ENCODE results near the gene TNFSF18. TPM values are rescaled to one million over a fixed set of nuclear protein-coding genes. Genes with fewer than 3 reads are reported as not detected.
"Not testable (repeated sequence)": the region's sequence is repeated elsewhere in the genome, so short reads cannot be mapped to it uniquely, and the experiment has no call there.

TNFSF18 gene, protein sequence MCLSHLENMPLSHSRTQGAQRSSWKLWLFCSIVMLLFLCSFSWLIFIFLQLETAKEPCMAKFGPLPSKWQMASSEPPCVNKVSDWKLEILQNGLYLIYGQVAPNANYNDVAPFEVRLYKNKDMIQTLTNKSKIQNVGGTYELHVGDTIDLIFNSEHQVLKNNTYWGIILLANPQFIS
- not detected for total RNA-seq

DNA sequence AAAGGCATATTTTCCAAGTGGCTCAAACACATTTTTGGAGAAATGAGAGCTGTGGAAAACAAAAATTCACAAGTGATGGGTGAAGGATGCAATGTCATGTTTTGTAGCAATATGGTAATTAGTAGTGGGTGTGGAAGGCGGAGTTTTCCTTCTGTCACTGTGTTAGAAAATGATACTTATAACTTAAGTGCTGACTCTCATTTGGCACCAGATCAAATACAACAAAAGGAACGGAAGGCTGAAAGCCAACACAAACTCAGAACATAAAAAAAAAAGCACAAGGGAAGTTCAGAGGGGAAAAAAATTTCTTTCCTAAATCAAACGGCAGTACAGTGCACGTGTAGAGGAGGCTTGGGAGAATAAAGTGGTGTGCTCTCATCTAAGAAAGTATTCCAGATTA lies at the start of gene TNFSF18:
TSS of gene TNFSF18 (minus strand) at position 77 of the 400 bp plus-strand sequence. CDS start at position 32, 45 bp downstream.
- Mint-ChIP-seq H3K4me1 (ENCODE audit: low read depth) (peaks cover 4% of the 10 kb centered on the region), H3K27me3 (ENCODE audit: low read depth) (peaks cover 3% of the 10 kb centered on the region), H3K36me3 (ENCODE audit: insufficient read depth) (no peaks in the 10 kb centered on the region), H3K9me3 (no peaks in the 10 kb centered on the region), H3K4me3 (no peak within 1 kb of the TSS)
- DNase-seq (no peak), ATAC-seq (no peak)

DNA sequence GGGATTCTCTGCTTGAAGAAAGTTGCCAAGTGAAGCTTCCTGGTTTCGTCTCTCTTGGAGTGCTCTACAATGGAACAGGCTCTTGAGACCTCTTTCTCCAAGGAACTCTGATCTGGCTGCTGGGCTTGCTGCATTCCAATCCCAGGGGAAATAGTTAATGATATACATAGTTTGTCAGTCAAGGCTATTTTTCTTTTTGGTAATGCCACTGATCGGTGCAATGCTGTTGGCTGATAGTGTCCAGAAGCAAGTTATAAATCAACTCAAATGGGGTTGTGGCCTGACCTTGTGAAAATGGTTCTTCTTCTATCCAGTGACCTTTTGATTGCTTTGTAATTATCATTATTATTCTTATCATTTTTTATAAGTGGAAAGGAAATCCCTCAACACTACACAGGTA lies 48.4 kb upstream of the TNFSF18 start:
- DNase-seq: no peak
- Mint-ChIP-seq H3K36me3 (ENCODE audit: insufficient read depth) (no peaks in the 10 kb centered on the region), H3K27me3 (ENCODE audit: low read depth) (no peaks in the 10 kb centered on the region), H3K4me1 (ENCODE audit: low read depth) (no peaks in the 10 kb centered on the region), H3K4me3 (no peak overlapping the region), H3K9me3 (peaks cover 12% of the 10 kb centered on the region)
- no peak for ATAC-seq

DNA sequence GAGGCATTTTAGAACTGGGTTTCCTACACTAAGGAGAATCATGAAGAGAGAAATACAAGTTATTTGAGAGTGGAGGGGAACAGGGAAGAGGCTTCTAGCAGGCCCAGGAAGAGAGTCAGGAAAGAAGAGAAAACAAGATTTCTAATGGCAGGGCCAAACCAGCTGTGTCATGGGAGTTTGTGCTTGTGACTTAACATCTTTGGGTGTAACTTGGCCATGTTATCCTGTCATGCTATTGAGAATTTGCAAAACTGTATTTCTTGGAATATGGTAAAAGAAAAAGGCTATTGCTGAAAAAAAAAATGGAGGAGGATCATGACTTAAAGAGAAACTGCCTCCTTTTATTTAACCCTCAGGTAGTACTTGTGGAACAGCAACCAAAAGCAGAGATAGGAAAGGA lies 47.4 kb upstream of the TNFSF18 start:
- ATAC-seq: no peak
- no peak for DNase-seq
- H3K4me3 Mint-ChIP-seq: no peak overlapping the region
- H3K9me3 Mint-ChIP-seq: peaks cover 8% of the 10 kb centered on the region
- no peaks in the 10 kb centered on the region for H3K4me1 Mint-ChIP-seq (ENCODE audit: low read depth)
- H3K36me3 Mint-ChIP-seq (ENCODE audit: insufficient read depth): no peaks in the 10 kb centered on the region
- no peaks in the 10 kb centered on the region for H3K27me3 Mint-ChIP-seq (ENCODE audit: low read depth)

DNA sequence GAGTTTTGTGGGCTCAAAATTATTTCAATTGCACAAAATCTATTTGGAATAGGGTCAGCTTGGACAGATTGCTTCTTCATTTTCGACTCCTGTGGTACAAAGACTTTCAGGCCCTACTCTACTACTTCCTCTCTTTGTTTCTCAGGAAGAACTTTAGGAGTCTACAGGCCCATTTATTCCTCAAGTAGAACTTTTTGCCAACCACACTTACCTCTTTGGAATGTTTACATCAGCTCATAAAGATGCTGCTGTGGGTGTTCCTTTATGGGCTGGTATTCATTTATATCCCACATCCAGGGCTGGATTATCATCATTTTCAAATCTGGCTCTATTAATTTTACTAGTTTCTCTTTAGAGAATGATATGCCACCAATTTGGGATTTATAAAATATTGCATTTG lies 46.3 kb upstream of the TNFSF18 start:
- ATAC-seq (no peak), DNase-seq (no peak)
- Mint-ChIP-seq H3K9me3 (no peaks in the 10 kb centered on the region), H3K36me3 (ENCODE audit: insufficient read depth) (no peaks in the 10 kb centered on the region), H3K4me3 (no peak overlapping the region), H3K4me1 (ENCODE audit: low read depth) (no peaks in the 10 kb centered on the region), H3K27me3 (ENCODE audit: low read depth) (no peaks in the 10 kb centered on the region)

DNA sequence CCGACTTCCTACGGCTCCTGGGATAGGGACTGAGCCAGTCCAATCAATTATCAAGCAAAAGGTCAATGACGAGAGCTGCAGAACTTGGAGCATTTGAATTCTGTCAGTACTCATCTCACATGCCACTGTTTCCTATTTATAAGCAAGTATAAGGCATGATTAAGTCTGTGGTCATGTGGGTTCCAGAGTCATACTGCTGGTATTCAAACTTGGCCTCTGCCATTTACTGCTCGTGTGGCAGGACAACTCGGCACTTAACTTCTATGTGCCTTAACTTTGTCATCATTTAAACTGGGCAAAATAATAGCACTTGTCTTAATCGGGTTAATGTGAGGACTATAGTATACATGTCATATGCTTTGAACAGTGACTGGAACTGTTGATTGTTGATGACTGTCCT lies 44.9 kb upstream of the TNFSF18 start:
- H3K4me1 Mint-ChIP-seq (ENCODE audit: low read depth): no peaks in the 10 kb centered on the region
- no peak overlapping the region for H3K4me3 Mint-ChIP-seq
- no peaks in the 10 kb centered on the region for H3K9me3 Mint-ChIP-seq
- ATAC-seq (no peak), DNase-seq (no peak)
- H3K36me3 Mint-ChIP-seq (ENCODE audit: insufficient read depth): no peaks in the 10 kb centered on the region
- no peaks in the 10 kb centered on the region for H3K27me3 Mint-ChIP-seq (ENCODE audit: low read depth)

DNA sequence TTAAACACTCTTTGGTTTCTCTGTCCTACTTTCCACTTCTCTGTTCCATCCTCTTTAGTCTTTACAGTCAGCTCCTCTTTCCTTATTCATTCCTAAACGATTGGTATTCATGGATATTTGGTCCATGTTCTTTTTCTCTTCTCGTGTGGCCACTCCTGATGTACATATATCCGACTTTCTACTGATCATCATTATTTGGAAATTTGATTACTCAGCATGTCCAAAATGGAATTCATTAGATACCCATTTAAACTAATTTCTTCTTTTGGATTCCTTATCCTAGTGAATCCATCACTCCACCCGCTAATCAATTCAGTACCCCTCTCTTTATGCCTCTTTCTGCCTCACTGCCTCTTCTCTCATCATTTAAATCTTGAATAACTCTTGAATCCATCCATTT lies 43.8 kb upstream of the TNFSF18 start:
- Mint-ChIP-seq H3K4me1 (ENCODE audit: low read depth) (no peaks in the 10 kb centered on the region), H3K4me3 (no peak overlapping the region), H3K36me3 (ENCODE audit: insufficient read depth) (no peaks in the 10 kb centered on the region), H3K27me3 (ENCODE audit: low read depth) (no peaks in the 10 kb centered on the region), H3K9me3 (no peaks in the 10 kb centered on the region)
- DNase-seq (no peak), ATAC-seq (no peak)

DNA sequence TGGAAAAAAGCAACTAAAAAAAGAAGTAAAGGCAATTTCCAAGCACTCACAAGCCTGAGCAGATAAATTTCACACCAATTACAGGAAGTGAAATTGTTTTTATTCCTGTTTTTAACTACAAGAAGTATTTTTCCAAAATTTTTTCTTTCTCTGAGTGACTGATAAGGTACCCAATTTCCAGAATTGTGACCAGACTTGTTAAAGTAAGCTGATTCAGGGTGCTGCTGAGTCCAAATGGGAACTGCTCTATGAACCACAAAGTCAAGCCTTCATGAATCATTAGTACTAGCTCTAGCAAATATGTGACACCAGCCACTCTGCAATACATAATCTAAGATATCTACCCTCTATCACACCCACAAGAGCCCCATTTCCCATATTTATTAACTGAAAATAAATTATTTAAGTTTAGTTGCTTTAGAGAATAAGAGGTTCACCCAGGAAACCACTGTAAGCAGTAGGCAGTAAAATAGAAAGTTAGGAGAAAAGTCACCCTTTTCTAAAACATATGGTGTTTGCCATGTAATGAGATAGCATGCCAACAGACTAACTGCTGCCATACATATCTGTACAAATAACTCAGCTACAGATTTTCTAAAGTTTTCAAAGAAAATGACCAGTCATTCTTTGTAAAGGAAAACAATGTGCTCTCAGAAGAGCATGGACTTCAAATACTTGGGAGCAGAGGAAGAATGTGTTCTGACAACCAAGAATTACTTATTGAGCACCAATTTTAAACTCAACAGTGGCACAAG lies 43.1 kb upstream of the TNFSF18 start:
- no peaks in the 10 kb centered on the region for H3K27me3 Mint-ChIP-seq (ENCODE audit: low read depth)
- no peaks in the 10 kb centered on the region for H3K9me3 Mint-ChIP-seq
- no peak overlapping the region for H3K4me3 Mint-ChIP-seq
- H3K4me1 Mint-ChIP-seq (ENCODE audit: low read depth): no peaks in the 10 kb centered on the region
- no peak for DNase-seq
- no peaks in the 10 kb centered on the region for H3K36me3 Mint-ChIP-seq (ENCODE audit: insufficient read depth)
- ATAC-seq: no peak

DNA sequence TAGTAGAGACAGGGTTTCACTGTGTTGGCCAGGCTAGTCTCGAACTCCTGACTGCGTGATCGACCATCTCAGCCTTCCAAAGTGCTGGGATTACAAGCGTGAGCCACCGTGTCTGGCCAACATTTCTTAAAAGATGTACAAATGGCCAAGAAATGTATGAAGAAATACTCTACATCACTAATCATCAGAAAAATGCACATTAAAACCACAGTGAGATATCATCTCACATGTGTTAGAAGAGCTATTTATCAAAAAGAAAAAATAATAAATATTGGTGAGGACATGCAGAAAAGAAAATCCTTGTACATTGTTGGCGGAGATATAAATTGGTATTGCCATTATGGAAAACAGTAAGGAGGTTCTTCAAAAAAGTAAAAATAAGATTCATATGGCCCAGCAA lies 33.6 kb upstream of the TNFSF18 start:
- Mint-ChIP-seq H3K4me1 (ENCODE audit: low read depth) (no peaks in the 10 kb centered on the region), H3K4me3 (no peak overlapping the region), H3K9me3 (no peaks in the 10 kb centered on the region), H3K36me3 (ENCODE audit: insufficient read depth) (no peaks in the 10 kb centered on the region), H3K27me3 (ENCODE audit: low read depth) (no peaks in the 10 kb centered on the region)
- ATAC-seq: no peak
- DNase-seq: no peak

DNA sequence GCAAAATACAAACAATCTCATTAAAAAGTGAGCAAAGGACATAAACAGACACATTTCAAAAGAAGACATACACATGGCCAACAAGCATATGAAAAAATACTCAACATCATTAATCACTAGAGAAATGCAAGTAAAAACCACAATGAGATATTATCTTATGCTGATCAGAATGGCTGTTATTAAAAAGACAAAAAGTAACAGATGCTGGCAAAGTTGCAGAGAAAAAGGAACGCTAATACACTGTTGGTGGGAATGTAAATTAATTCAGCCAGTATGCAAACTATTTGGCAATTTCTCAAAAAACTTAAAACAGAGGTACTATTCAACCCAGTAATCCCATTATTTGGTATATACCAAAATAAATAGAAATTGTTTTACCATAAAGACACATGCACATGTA lies 32.2 kb upstream of the TNFSF18 start:
- ATAC-seq (no peak), DNase-seq (no peak)
- Mint-ChIP-seq H3K4me3 (no peak overlapping the region), H3K27me3 (ENCODE audit: low read depth) (no peaks in the 10 kb centered on the region), H3K4me1 (ENCODE audit: low read depth) (no peaks in the 10 kb centered on the region), H3K36me3 (ENCODE audit: insufficient read depth) (no peaks in the 10 kb centered on the region), H3K9me3 (no peaks in the 10 kb centered on the region)

DNA sequence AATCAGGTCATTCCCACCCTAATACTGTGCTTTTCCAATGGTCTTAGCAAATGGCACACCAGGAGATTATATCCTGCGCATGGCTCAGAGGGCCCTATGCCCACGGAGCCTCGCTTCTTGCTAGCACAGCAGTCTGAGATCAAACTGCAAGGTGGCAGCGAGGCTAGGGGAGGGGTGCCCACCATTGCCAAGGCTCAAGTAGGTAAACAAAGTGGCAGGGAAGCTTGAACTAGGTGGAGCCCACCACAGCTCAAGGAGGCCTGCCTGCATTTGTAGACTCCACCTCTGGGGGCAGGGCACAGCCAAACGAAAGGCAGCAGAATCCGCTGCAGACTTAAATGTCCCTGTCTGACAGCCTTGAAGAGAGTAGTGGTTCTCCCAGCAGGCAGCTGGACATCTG lies 23.5 kb upstream of the TNFSF18 start:
- ATAC-seq; DNase-seq; H3K36me3 Mint-ChIP-seq (ENCODE audit: insufficient read depth); H3K9me3 Mint-ChIP-seq; H3K4me1 Mint-ChIP-seq (ENCODE audit: low read depth); H3K4me3 Mint-ChIP-seq; H3K27me3 Mint-ChIP-seq (ENCODE audit: low read depth): not testable (repeated sequence)

DNA sequence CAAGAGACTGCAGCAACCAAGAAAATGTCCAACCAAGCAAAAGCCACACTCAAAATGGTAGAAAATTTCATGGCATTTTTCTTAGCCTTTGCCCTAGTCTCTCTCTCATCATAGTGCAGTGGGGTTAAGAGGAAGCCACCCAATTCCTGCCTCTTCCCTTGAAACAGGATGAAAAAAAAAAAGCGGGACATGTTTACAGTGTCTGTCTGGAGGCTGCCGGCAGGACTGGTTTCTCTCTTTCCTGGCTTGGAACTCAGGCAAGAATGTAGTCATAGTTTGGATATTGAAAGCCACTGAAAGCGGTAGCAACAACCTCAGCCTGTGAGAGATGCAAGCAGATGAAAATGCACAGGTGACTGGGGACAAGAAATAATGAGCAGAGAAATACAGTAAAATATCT lies 13.3 kb upstream of the TNFSF18 start:
- Mint-ChIP-seq H3K9me3 (no peaks in the 10 kb centered on the region), H3K4me3 (no peak overlapping the region), H3K36me3 (ENCODE audit: insufficient read depth) (no peaks in the 10 kb centered on the region), H3K27me3 (ENCODE audit: low read depth) (no peaks in the 10 kb centered on the region), H3K4me1 (ENCODE audit: low read depth) (no peaks in the 10 kb centered on the region)
- DNase-seq (no peak), ATAC-seq (no peak)

DNA sequence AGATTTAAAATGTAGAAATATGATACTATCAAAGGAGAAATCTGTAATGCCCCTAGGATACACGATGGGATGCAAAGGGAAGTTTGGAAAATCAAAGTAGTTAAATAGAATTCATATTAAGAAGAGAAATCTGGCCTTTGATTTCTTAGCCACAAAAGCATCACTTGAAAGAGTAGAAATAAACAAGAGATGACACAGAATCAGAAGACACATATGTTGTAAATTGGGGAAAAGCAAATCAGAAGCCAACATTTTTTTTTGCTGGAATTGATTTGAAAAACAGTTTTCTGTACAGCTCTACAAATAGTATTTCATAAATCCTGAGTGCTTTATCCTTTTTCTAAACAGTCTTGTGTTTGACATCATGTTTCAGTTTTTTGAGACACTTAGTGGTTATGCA lies 12.4 kb upstream of the TNFSF18 start:
- no peaks in the 10 kb centered on the region for H3K36me3 Mint-ChIP-seq (ENCODE audit: insufficient read depth)
- no peaks in the 10 kb centered on the region for H3K27me3 Mint-ChIP-seq (ENCODE audit: low read depth)
- H3K9me3 Mint-ChIP-seq: no peaks in the 10 kb centered on the region
- no peak overlapping the region for H3K4me3 Mint-ChIP-seq
- no peak for ATAC-seq
- H3K4me1 Mint-ChIP-seq (ENCODE audit: low read depth): no peaks in the 10 kb centered on the region
- DNase-seq: no peak

DNA sequence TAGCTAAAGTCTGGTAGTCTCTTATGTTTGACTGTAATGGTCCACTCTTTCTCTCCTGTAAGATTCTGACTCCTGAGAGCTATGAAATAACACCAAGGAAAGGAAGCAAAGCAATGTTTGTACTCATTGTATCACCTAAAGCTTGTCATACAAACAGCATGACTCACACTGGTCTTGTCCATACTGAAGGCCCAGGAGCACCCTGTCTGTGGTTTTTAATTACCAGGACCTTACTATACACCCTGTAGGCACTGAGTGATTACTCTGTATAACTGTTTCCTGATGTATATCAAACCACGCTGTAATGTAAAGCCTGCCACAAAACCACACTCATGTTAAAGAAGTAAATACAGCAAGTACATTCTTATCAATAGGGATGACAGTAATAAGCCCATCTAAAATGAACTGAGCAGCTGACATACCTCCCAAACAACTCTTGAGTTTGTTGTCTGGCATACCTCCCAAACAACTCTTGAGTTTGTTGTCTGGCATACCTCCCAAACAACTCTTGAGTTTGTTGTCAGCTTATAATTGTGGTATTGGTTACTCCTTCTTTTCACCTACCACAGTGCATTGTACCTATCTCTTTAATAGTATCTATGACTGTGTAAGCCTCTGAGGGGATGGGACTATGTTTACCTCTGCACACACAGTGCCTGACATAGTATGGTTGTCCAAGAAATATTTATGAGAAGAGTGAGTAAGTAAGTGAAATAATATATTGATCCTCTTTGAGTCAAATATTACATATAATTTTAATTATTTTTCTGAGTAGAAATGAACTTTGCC lies 11.6 kb upstream of the TNFSF18 start:
- Mint-ChIP-seq H3K4me3 (no peak overlapping the region), H3K4me1 (ENCODE audit: low read depth) (no peaks in the 10 kb centered on the region), H3K9me3 (no peaks in the 10 kb centered on the region), H3K27me3 (ENCODE audit: low read depth) (no peaks in the 10 kb centered on the region), H3K36me3 (ENCODE audit: insufficient read depth) (no peaks in the 10 kb centered on the region)
- DNase-seq (no peak), ATAC-seq (no peak)

DNA sequence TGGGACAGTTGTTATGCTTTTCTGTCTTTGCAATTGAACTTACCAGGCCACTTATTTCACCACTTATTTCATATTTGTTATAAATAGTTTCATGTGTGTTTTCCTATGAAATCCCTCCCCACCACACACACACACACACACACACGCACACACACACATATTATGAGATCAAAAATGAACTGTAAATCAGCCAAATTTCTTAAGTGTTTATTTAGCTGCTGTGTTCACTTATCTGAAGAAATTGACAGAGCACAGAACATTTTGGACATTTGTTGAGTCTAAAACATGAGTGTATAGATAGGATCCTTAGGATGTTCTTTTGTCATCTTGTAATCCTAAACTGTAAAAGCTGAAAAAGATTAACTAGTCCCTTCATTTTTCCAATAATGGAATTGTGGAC lies 7.8 kb upstream of the TNFSF18 start:
- Mint-ChIP-seq H3K27me3 (ENCODE audit: low read depth) (no peaks in the 10 kb centered on the region), H3K4me1 (ENCODE audit: low read depth) (no peaks in the 10 kb centered on the region)
- no peak for DNase-seq

DNA sequence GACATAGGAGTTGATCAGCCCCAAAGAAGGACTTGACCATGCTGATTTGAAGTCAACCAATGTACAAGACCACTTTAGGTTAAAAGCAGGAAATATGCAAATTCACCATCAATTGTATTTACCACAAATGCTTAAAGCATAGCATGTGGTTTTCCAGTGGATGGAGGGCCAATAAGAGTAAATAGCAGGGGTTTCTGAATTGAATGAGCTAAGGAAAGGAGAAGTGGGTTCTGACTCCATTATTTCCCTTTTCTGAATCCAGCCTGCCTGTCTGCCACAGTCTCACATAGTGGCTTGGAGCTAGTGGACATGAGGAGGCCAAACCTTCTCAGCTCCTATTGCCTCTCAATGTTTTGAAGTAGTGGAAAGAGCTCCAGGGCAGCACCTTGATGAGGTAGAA lies 7.2 kb upstream of the TNFSF18 start:
- Mint-ChIP-seq H3K4me3 (no peak overlapping the region), H3K9me3 (no peaks in the 10 kb centered on the region), H3K27me3 (ENCODE audit: low read depth) (no peaks in the 10 kb centered on the region), H3K36me3 (ENCODE audit: insufficient read depth) (no peaks in the 10 kb centered on the region), H3K4me1 (ENCODE audit: low read depth) (no peaks in the 10 kb centered on the region)
- DNase-seq (no peak), ATAC-seq (no peak)

More for the DNA sequence above, 7.8 kb upstream of the TNFSF18 start:
- Mint-ChIP-seq H3K4me3 (no peak overlapping the region), H3K36me3 (ENCODE audit: insufficient read depth) (no peaks in the 10 kb centered on the region), H3K9me3 (no peaks in the 10 kb centered on the region)
- no peak for ATAC-seq
